Stimulated activated CD4-positive, alpha-beta T cell treated with anti-CD3 and anti-CD28 coated beads, Interleukin-1b, Interleukin-23, amount 100 ng/mL, for 24 hours (primary cell): ENCODE measurements around the gene ABI1.

Source experiments
- DNase-seq, 4 experiments: peaks; one replicate each; pipeline ENCODE4 v3.0.0-alpha.2; 2020; ENCODE audit warnings: low read depth in 4 of 4, low spot score in 1 of 4

The ABI1 gene

DNA sequence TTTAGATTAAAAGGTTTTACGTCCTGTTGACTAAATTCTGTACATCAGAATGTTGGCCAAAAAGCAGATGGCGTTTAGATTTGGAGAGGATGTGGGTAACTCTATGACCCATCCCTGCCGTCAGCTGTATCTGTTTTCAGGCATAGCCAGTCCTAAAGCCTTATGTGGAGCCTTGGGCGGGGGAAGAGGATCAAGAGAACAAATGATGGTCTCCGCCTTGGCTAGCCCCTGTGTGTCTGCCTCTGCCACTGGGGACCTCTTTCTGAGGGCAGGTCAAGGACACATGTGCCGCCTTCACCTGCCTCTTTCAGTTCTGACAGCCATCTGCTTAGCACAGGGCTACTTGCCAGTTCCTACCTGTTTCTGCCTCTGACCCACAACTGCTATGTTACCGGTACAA, 139.2 kb downstream of the ABI1 start:
- DNase-seq: no peak

GRCh38 chr10:26717476-26717875, 143.3 kb downstream of the ABI1 start:
- no peak for DNase-seq

GRCh38 chr10:26715137-26715487, 145.6 kb downstream of the ABI1 start:
- DNase-seq: no peak

- DNase-seq: no peak
Observed at GRCh38 chr10:26714415-26715136, 146.2 kb downstream of the ABI1 start.

DNA sequence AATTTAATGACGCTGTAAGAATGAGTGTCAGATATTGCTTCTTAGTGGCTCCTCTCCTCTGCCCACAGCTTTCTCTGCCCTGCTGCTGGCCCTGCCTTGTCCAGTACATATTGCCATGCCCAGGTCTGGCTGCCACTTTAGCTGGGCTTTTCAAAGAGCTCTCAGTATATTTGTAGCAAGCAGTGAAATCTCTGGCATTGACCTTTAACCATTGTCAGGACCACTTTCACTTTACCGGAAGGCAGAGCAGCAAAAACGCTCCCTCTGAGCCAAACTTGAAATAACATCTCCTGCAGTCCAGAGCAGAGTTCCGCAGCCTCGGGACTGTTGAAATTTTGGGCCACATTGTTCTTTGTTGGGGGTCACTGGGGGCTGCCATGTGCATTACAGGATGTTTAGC, 149.4 kb downstream of the ABI1 start:
- DNase-seq: no peak

DNA sequence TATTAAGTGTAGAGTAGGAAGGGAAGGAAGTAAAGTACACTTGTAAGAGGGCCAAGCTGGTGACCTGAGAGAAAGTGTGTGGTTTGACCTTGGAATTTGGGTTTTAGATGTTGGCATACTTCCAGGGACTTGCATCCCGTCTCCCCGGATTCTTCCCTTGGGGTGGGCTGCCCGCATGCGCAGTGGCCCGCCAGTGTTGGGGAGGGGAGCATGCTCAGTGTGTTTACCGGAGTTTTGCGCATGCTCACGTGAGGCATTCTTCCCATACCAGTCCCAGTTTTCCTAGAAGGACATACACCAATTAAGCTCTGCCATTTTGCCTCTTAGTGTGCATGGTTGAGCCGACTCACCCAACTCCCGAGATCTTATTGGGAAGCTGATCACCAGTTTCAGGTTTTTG, 153.8 kb downstream of the ABI1 start:
- no peak for DNase-seq

- no peak for DNase-seq
Observed at GRCh38 chr10:26706206-26706605, 154.6 kb downstream of the ABI1 start.

GRCh38 chr10:26703974-26704373, 156.8 kb downstream of the ABI1 start:
- DNase-seq: no peak

DNA sequence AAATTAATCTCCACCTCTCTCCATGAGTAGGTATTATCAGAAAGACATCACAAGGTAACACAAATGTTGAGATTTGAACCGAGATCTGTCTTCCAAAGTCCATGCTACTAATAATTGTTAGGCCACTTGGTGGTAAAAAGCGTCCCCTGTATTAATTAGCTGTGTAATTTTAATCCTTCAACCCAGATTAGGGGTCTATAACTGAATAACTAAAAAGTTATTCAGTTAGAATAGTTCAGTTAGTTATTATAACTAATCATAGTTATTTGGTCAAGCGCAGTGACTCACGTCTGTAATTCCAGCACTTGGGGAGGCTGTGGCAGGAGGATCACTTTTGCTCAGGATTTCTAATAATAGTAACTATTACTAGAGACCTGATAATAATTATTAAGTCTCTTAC, 157.7 kb downstream of the ABI1 start:
- no peak for DNase-seq

DNA sequence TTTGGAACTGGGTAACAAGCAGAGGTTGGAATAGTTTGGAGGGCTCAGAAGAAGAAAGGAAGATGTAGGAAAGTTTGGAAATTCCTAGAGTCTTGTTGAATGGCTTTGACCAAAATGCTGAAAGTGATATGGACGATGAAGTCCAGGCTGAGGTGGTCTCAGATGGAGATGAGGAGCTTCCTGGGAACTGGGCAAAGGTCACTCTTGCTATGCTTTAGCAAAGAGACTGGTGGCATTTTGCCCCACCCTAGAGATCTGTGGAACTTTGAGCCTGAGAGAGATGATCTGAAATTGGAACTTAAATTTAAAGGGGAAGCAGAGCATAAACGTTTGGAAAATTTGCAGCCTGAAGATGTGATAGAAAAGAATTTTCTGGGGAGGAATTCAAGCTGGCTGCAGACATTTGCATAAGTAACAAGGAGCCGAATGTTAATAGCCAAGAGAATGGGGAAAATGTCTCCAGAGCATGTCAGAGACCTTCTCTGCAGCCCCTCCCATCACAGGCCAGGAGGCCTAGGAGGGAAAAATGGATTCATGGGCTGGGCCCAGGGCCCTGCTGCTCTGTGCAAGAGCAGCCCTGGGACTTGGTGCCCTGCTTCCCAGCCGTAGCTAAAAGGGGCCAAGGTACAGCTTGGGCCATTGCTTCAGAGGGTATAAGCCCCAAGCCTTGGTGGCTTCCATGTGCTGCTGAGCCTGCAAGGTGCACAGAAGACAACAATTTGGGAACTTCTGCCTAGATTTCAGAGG, 159.7 kb downstream of the ABI1 start:
- no peak for DNase-seq

DNA sequence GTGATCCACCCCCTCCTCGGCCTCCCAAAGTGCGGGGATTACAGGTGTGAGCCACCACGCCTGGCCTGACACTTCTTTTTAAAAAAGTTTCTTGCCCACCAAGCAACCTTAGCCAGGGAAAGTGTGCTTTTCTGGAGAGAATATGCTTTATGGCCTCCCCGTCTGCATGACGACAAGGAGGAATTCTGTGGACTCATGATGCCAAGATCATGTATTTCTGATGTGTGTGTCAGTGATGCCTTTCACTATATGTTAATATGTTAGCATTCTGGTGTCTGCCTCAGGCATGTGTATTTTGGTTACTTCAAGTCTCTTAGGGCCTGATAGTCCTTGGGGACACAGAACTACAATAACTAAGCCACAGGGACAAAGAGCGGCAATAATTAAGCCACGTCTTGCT, 161.1 kb downstream of the ABI1 start:
- no peak for DNase-seq

DNA sequence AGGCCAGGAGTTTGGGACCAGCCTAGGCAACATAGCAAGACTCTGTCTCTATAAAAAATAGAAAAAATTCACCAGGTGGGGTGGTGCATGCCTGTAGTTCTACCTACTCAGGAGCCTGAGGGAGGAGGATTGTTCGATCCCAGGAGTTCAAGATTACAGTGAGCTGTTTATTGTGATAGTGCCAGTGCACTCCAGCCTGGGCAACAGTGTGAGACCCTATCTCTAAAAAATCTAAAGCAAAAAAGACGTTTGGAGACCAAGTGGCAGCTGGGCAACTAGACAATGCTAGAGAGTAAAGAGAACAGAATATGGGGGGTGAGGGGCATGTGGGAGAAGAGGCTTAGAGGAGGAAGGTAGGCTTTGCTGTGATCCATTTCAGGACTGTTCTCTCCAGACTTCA, 161.8 kb downstream of the ABI1 start:
- DNase-seq: no peak

- no peak for DNase-seq
Observed at GRCh38 chr10:26697922-26698608, 162.7 kb downstream of the ABI1 start.

DNA sequence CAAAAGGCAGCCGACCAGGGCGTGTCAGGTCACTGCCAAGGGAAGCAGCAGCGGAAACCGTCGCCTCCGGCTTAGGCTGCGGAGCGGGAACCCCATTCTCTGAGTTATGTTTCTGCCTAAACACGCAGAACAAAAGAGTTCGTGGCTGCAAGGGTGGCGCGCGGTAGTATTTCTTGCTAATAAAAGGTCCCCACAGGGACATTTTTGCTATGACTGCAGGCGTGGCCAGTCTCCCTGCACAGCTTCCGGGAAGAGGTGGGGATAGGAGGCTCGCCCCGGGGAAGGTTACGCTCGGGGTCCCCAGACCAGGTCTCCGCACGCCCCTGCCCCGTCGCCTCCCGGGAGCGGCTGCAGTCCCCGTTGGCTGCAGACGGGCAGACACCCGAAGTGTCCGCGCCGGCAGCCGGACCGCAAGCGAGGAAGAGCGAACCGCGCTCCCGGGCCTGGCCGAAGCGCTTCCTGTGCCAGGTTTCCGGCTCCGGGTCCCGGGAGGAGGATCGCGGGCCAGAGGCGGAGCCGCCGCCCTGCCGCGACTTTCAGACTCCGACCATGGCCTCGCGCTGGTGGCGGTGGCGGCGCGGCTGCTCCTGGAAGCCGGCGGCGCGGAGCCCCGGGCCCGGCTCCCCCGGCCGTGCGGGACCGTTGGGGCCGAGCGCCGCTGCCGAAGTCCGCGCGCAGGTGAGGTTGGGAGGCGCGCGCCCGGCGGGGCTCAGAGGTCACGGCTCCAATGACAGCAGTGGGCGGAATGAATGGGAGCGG, 163.4 kb downstream of the ABI1 start, which contains the start of gene PDSS1:
Gene PDSS1 (plus strand): TSS at position 539 of the 759 bp plus-strand sequence. CDS start 11 bp downstream, at position 550.
- peak; percentile 35 to 61 (median 50) for DNase-seq

DNA sequence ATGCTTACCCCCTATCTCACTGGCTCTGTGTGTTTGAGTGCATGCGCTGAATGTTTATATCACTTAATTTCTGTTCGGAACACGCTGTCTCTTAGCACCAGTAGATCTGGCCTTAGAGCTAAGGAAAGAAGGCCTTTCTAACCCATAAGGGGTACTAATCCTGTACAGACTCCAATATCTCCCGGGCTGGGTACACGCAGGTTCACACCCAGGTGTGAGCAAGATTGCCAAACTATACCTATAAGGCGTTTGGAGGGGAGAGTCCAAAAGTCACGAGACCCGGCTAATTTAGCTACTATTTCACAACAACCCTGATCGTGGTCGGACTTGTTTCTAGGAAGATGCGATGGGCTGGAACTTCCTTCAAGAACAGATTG, 164.0 kb downstream of the ABI1 start:
- no peak for DNase-seq
